Activated T-cell treated with anti-CD3 and anti-CD28 coated beads for 4 hours (primary cell): ENCODE data around the gene ZP4.

ENCODE experiments used
- DNase-seq: peaks from one replicate; pipeline ENCODE4 v3.0.0-alpha.2; 2020

Gene ZP4, protein sequence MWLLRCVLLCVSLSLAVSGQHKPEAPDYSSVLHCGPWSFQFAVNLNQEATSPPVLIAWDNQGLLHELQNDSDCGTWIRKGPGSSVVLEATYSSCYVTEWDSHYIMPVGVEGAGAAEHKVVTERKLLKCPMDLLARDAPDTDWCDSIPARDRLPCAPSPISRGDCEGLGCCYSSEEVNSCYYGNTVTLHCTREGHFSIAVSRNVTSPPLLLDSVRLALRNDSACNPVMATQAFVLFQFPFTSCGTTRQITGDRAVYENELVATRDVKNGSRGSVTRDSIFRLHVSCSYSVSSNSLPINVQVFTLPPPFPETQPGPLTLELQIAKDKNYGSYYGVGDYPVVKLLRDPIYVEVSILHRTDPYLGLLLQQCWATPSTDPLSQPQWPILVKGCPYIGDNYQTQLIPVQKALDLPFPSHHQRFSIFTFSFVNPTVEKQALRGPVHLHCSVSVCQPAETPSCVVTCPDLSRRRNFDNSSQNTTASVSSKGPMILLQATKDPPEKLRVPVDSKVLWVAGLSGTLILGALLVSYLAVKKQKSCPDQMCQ

GRCh38 chr1:237890822-237891221, at the start of gene ZP4:
TSS of gene ZP4 (minus strand) at chr1:237890922. CDS start at chr1:237890635, 287 bp downstream.
- DNase-seq, result no peak

DNA sequence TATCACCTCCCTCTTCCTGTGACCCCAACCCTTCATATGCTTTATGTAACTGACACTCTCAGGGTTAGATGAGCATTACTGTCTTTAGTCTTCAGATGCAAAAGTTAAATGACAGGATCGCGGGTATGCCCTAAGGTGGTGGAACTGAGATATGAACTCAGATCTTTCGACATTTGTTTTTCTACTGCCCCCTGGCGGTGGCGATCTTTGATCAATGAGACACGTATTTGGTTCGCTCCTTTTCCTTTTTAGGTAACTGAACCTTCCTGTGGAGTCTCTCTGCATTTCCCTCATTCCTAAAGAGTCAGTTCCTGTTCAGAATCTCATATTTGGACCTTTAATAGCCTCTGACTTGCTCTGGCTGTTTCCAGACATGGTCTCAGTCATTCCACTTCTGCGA, 47.8 kb upstream of the ZP4 start:
- DNase-seq, result no peak

DNA sequence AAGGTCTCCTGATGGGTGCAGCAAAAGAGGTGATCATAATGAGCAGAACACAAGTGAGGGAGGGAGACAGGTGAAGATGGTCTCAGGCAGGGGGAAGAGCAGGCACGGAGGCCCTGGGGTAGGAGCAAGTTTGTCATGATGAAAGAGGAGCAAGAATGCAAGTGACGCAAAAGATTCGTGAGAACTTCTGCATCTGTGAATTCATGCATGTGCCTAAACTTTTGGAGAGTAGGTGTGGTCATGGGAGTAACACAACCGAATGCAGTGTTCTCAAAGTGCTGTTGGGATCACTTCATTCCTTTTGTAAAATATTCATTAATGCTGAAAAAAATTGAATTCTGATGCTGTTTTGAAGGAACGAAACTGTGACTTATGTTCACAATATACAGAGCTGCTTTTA, 47.3 kb upstream of the ZP4 start:
- no peak for DNase-seq

DNA sequence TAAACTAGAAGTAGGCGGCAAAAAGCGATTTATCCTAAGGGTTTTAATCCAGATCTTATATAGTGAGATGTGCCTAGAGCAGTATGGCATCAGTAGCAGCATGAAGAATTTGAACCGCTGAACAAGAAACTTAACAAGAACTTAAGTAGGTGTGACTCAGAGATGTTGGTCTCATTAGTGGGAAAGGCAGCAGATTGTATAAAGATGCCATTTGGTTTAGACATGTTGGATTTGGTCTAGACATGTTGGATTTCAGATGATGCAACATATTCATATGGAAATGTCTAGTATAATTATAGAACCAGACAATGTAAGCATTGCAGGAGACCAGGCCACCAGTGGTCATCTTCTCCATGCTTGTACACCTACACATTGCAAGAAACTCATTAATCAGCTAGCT, 42.1 kb upstream of the ZP4 start:
- DNase-seq, result no peak

DNA sequence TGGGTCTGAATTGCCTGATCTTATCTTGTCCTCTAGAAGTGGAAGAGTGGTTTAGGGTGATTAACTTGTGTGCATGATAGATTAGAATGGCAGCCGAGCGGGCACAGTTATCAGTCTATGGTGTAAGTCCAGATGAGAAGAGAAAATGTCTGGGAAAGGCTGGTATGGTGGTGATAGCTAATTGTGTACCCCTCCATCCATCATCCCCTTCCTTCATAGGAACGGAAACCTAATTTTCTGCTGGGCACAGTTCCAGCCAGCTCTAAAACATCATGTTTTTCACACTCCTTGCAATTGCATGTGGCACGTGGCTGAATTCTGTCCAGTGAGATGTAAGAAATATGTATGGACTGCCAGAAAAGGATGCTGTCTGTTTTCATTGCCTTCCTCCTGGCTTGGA, 40.9 kb upstream of the ZP4 start:
- DNase-seq, result no peak

- no peak for DNase-seq
Observed at GRCh38 chr1:237927198-237927597, 36.5 kb upstream of the ZP4 start.

GRCh38 chr1:237921306-237921705, 30.6 kb upstream of the ZP4 start:
- no peak for DNase-seq

GRCh38 chr1:237913345-237913744, 22.6 kb upstream of the ZP4 start:
- no peak for DNase-seq

GRCh38 chr1:237911911-237912310, 21.2 kb upstream of the ZP4 start:
- no peak for DNase-seq

GRCh38 chr1:237910834-237911233, 20.1 kb upstream of the ZP4 start:
- no peak for DNase-seq

- DNase-seq, result no peak
Observed at GRCh38 chr1:237903961-237904360, 13.2 kb upstream of the ZP4 start.

DNA sequence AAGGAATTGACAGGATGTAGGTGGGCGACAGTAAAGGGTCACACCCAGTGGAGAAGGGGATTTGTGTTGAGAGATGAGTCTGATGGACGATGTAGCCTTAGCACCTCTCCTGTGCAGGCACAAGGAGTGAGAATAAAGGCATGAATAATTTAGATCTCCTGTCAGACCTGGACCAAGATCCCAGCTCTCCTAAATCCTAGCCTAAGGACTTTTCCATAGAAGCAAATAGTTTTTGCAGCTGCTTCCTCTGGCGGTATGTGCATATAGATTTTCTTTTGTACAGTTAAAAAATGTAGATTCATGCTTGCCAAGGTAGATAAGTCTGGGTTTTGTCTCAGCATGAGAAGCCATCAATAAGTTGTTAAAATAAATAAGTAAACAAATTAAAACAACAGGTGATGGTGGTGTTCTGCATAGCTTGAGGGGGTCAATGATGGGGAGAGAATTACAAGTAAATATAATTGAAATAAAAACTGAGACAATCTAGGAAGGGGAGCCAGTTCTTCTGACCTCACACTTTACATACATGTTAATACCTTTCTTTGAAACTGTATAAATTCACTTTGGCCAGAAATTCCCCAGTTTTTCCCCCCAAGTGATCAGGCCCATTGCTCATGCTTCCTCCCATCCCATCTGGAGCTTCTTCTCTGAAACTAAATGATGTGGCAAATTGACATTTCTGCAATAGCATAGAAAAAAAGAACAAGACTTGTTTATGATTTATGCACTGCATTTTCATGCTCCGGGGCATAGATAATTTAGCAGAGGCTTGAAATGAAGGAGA, 12.4 kb upstream of the ZP4 start:
- no peak for DNase-seq

DNA sequence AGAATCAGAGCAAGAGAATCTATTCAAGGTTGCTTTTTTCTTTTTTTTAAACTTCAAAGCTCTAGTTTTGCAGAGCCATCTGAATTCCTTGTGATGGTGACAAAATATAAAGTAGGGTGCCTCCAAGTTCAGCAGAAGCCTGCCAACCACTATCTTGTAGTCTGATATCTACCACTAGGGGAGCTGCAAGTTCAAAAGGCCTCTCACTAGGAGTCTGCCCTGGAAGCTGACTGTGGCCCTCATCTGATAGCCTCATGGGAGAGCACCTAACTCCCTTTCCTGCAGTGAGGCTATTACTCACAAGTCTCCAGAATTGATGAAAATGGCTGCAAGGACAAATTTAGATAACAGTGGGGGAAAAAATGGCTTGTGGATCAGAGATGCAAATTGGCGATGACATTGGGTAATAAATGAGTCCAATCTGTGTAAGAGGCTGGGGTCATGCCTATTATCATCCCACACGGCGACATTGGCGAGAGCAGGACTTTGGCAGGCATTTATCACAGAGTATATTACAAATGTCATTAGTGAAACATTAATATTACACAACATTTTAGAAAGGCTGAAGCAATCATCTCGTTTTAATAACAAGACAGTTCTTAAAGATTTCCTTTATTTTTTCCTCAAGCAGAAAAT, 10.7 kb upstream of the ZP4 start:
- DNase-seq, result no peak

DNA sequence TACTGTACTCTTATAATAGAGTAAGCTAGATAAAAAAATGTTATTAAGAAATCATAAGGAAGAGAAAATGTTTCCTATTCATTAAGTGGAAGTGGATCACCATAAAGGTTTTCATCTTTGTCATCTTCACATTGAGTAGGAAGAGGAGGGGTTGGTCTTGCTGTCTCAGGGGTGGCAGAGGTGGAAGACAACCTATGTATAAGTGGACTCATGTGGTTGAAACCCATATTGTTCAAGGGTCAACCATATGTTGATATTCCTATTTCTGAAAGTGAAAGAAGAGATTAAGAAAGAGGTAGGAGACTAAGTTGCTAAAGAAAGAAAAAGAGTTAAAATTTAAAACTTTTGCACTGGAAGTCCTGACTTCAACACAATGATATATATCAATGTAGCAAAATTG, 4.9 kb upstream of the ZP4 start:
- DNase-seq, result no peak

DNA sequence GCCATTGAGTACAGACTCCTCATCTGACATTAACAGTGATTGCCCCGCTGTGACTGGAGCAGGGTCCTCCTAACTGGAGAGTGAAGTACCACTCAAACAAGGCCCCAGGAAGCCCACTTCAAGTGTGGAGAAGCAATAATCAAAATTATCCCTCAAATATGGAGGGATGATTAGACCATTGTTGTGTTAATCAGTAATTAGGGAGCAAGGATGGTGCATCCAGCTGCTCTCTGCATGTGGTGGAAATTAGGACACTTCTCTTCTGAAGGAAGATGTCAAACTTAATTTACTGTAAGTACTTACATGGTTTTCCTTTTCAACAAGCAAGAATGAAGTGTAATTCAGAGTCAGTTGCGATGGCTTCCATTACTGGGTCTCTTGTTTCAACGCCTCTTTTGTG, 3.4 kb upstream of the ZP4 start:
- no peak for DNase-seq

DNA sequence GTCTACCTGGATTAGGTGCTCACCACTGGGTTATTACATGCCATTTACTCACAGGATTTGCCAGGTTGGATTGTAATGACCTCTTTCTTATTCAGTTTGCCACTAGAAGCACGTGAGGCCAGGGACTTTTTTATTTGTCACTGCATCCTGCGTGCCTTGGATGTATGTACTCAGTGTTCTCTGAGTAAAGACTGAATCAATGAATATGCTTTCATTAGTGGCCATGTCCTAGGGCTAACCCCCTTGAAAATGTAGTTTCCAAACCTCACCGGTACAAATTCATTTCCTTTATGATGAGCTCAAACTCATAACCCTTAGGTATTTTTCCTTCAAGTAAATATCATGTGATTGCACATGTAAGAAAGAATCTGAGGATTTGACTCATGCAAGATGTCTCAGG, 1.3 kb upstream of the ZP4 start:
- DNase-seq, result no peak

GRCh38 chr1:237891266-237891665, 544 bp upstream of the ZP4 start:
- DNase-seq, result no peak

DNA sequence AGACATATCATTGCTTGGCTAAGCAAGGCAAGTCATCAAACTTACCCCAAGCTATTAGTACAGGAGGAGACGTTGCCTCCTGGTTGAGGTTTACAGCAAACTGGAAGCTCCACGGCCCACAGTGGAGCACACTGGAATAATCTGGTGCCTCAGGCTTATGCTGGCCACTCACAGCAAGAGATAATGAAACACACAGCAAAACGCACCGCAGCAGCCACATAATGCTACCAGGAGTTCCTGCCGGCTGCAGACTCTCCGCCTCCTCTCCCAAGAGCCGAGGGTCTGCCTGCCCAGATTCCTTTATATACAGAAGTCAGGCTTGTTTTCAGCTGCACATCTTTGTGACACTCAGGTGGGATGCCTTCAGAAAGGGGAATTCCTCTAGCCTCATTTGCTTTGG, 306 bp downstream of the ZP4 start:
- no peak for DNase-seq

DNA sequence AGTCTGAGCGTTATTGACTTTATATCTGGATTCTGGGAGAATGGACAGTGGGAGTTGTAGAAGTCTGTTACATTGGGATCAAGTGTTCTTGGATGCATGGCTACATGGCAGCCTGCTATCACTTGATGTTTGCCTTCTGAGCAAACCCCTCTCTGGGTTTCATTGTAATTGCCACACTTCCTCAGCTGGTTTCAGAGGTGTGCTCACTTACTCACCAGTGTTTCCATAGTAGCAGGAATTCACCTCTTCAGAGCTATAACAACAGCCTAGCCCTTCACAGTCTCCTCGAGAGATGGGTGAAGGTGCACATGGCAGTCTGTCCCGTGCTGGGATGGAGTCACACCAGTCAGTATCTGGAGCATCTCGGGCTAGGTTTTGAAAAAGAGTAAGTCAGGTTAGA, 2.6 kb downstream of the ZP4 start:
- no peak for DNase-seq

- DNase-seq, result no peak
Observed at GRCh38 chr1:237887542-237887941, 3.2 kb downstream of the ZP4 start.

DNA sequence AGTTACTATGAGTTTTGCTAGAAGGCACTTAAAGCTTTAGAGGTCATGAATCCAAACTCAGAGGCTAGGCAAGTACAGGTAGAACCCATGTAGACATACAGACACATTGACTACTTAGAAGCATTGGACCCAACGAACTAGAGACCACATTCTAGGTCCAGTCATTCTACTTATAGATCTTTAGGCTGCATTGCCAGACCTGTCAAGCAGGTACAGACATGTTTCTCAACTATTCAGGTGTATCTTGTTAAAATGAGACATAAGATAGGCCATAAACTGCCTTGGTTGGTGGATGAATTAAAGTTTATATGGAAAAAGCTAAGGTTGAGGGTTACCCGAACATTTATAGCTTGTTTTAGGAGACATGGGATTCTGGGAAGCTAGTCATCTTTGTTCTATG, 6.5 kb downstream of the ZP4 start:
- no peak for DNase-seq

DNA sequence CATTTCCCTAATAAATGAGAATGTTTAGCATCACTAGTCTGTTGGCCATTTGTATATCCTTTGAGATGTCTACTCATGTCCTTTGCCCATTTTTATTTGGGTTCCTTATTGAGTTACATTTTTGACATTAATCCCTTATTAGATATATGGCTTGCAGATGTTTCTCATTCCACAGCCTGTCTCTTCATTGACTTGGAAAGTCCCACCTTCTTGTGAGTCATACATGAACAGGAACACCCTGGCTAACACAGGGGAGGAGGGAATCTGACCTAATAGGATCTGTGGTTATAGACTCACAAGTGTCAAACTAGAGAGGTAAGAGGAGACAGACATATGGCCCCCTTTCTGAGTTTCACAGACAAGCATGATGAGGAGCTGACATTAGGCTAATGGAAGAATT, 11.5 kb downstream of the ZP4 start:
- no peak for DNase-seq

DNA sequence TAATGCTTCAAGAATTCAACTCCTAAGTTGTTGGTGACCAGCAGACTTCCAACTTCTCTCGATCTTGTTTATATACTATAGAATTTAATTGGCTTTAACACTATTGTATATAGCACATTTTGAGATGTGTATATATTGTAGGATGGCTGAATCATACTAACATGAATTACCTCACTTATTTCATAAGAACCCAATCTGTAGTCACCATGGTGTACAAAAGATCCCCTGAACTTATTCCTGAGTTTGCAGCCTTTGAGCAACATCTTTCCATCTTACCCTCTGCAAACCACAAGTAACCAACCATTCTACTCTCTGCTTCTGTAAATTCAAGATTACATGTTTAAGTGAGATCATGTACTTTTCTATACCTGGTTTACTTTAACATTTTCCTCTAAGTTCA, 12.3 kb downstream of the ZP4 start:
- no peak for DNase-seq

DNA sequence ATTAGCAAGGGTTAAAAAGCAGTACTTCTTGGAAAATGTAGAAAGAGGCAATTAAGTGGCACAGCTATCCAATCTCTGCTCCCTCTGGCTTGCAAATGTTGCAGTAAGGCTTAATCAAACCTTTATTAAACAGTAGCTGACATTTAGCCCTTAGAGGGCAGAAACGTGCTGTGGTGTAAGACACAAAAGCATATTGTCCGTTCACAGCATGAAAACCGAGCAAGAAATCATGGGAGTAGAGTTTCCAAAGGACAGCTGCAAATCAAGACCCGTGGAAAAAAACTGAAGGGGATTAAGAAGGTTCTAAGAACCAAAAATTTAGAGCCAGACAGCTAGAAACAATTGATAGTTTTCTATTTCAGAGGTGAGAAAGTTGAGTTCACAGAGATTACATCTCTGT, 13.1 kb downstream of the ZP4 start:
- DNase-seq, result no peak
